NCI-H128 (cell line): ENCODE measurements around the gene GRK6.
"Not testable (repeated sequence)": the region's sequence is repeated elsewhere in the genome, so short reads cannot be mapped to it uniquely, and the experiment has no call there.

Experiments
- DNase-seq: peaks from one replicate; lab custom pipeline; 2025; ENCODE audit not compliant: unreplicated experiment; lab: John Stamatoyannopoulos, UW

Gene GRK6

DNA sequence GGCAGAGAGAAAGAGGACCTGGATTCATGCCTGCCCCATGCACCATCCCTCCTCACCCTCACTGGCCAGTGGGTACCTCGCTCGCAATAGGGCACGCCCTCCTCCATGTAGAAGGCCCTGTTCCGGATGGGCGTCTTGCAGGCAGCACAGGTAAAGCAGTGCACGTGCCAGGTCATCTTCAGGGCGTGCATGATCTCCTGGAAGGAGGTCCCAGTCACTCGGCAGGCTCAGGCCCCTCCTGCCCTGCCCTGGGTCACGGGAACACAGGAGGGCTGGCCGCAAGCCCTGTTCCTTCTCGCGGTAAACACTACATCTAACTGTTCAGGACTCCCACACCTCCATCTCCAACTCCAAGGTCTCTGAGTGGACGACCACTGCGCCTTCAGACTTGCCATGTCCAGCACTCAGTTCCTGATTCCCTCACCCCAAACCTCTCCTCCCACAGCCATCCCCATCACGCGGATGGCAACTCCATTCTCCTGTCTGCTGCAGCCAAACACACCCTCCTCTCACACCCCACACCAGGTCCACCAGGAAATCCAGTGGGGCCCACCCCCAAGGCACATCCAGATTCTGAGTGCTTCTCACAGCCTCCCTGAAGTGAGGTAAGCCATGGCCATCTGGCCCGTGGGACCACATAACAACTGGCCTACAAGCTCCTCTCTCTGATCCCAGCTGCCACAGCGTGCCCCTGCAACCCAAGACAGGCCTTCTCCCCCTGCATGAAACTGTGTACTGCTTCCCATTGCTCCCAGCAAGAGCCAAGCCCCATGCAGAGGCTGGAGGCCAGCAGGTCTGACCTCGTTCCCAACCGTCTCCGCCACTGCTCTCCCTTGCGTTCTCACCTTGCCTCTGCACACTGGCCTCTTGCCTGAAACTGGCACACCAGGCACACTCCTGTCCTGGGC lies 57.8 kb downstream of the GRK6 start:
- DNase-seq: no peak

DNA sequence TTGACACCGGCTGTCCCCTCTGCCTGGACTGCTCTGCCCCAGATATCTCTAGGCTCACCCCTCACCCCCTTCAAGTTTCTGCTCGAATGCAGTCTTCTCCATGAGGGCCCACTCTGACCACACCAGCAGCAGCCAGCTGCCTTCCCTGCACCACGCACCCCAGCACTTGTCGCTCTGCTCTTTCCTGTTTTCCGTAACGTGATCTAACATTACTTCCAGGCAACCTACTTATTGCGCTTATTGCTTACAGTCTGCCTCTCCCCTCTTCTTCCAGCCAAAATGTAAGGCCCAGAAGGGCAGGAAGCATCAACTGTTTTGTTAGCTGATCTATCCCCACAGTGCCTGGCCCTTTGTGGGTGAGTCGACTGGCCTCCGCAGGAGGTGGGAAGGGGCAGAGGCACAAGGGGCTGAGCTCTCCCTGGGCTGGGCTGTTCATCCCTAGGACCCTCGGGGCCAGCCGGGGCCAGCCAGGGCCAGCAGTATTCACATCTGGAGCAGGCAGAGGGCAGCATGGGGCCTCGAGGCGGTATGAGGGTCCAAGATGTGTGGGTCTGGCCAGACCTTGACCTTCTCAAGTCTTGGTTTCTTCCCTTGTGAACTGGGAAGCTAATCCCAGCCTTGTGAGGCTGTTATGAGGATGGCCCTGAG lies 58.5 kb downstream of the GRK6 start:
- no peak for DNase-seq

DNA sequence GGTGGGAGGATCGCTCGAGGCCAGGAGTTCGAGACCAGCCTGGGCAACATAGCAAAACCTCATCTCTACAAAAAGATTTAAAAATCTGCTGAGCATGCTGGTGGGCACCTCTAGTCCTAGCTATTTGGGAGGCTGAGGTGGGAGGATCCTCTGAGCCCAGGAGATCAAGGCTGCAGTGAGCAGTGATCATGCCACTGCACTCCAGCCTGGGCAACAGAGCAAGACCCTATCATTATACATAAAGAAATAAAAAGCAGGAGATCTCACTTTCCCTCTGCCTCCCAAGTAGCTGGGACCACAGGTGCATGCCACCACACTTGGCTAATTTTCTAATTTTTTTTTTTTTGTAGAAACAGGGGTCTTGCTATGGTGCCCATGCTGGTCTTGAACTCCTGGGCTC lies 59.3 kb downstream of the GRK6 start:
- DNase-seq: not testable (repeated sequence)

DNA sequence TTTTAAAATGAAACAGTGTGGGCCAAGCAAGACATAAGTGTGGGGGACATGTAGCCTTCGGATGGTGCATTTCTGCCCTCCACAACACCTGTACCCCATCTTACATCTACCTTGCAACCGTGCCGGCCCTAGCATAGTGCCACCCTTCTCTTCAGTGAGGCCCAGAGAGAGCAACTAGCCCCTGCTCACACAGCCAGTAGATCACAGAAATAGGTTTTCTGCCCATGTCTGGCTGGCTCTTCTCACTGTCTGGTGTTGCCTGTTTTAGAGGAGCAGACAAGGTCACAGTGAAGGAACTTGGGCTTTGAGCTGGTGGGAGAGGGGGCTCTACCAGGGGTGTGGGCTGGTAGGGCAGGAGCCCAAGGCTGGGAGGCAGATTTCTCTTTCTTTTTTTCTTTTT lies 59.8 kb downstream of the GRK6 start:
- DNase-seq: no peak

DNA sequence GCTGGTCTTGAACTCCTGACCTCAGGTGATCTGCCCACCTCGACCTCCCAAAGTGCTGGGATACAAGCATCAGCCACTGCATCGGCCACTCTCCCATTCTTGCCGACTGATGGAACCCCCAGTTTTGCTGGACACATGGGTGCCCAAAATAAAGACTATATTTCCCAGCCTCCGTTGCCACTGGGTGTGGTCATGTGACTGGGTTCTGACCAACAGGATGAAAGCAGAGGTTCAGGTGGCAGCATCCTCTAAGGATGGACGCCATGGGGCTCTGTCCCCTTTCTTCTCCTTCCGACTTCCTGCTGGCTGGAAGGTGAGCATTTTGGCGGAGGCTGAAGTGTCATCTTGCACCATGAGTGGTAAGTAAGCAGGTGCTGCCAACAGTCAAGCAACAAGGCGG lies 60.7 kb downstream of the GRK6 start:
- no peak for DNase-seq

DNA sequence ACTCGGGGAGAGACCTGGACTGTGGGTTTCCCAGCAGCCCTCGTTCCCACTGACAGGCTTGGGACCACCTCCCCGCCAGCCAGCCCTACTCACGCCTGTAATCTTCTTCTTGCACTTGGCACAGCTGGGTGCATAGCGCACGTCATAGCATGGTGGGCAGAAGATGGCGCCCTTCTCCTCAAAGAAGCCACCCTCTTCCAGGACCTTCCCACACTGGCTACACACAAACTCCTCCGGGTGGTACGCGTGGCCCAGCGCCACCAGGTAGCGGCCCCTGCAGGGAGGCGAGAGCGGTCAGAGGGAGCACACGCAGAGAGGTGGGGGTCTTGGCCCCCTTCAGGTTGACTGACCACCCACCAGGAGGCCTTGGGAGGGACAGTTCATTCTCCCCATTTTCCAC lies 61.5 kb downstream of the GRK6 start:
- DNase-seq: no peak

DNA sequence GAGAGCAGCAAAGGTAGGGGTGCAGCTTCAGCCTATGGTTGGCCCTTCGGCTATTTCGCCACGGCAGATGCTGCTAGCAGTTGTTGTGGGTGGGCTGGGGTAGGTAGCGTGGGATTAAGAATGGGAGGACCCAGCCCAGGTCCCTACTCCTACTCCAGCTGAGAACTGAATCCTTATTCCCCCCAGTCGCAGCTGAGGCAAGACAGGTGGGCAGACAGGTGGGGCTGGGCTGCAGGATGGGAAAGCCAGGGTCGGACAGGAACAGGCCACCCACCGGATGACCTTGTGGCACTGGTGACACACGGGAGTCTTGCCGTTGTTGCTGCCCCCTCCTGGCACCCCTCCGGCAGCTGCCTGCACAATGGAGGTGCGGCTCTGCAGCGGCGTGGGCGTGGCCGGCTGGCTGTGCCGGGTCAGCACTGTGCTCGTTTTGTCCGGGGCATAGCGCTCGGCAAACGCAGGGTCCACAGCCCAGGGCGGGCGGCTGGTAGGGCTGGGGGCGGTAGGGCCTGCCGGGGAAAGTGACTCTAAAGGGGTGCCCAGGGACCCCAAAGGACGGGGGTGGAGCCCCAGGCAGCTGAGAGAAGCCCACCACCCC lies 62.7 kb downstream of the GRK6 start:
- DNase-seq: no peak

DNA sequence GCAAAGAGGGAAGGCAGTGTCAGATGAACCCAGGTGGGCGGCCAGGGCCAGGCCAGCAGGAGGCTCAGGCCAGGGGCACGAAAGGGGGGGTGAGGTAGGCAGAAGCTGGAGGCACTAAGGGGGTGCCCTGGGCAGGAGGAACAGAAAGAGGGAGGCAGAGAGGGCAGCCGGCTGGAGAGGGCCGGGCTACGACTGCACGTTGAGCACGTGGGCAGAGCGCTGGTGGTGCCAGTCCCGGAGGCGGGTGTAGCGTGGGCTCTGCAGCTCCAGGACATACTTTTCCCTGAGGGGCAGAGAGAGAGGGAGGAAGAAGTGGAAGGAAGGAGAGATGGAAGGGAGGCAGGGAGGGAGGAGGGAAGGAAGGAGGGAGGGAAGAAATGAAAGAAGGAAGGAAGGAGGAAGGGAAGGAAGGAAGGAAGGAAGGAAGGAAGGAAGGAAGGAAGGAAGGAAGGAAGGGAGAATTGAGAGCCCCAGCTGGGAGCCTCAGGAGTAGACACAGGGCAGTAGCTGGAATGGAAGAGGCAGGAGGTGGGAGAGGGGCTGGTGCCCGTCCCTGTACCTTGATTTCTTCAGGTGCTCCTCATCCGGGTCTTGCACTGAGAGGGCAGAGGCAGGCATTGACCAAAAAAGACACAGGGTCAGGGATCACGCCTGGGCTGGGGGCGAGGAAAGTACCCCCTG lies 64.0 kb downstream of the GRK6 start:
- no peak for DNase-seq

DNA sequence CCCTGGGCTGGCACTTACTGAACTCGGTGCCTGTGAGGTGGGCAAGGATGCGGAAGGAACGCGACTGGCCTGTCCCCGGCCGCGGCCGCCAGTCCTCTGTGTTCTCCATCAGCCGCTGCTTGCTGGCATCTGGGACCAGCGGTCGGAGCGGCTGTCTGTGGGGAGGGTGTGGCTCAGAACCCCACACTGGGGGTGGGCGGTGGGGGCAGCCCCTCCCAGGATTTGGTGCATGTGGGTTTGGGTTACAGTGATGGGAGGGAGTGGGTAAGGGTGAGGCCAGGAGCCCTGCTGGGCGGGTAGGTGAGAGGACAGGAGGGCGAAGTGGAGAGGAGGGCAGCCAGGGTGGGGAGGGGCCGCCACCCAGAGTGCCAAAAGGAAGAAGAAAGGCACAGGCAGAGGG lies 64.5 kb downstream of the GRK6 start:
- DNase-seq: no peak

DNA sequence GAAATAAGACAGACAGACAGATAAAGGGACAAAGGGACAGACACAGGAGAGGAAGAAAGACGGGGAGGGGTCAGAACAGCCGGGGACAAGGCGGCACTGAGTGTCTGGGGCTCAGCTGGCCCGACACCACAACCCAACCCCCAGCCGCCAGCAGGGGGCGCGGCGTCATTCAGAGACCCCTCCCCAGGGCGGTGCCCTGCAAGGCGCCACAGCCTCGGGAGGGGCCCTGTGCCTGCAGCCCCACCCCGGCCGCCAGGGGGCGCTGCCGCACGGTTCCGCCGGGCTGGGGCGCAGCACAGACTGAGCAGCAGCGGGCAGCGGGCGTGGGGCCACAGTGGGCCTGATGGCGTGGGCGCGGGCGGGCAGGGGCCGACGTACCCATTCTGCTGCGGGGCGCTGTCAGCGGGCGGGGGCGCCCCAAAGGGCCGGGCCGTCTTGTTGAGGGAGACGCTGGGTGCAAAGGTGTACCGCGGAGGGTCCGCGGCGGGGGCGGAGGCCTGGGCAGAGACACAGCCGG lies 65.0 kb downstream of the GRK6 start:
- DNase-seq: no peak

DNA sequence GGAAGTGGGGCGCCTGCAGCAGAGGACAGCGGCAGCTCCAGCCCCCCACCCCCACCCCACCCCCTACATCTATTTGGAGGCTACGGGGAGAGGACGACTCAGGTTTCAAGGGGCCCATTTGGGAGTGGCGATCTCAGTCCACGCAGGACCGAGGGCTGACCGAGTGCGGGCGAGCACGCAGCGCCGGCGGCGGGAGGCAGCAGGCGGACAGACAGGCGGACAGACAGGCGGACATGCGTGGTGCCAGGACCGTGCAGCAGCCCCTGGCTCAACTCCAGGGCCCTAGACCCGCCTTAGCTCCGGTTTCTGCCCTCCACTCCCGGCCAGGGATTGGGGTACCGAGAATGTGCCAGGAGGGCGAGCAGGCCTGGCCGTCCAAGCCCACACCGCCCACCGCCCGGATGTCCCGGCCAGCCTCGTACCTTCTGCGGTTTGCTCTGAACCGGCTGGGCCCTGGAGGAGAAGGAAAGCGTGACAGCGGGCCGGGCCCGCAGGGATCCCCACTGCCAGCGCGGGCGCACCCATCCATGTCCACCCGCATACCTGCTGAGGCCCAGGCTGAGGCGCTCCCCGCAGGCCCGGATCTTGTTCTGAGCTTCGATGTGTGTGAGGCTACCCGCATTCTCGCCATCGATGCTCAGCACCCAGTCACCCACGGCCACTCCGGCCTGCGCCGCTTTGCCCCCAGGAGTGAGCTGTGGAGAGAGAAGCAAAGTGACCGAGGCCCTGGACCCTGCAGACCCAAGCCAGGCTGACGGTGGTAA lies 65.7 kb downstream of the GRK6 start:
- DNase-seq: no peak
